TTC549 (cell line): ENCODE results near the gene NCEH1.
"Not testable (repeated sequence)": the region's sequence is repeated elsewhere in the genome, so short reads cannot be mapped to it uniquely, and the experiment has no call there.

Experiments used
- FAIRE-seq: peaks from 2 replicates; lab custom pipeline; 2012; peaks lifted over from hg19 to GRCh38; lab: Jason Lieb, UNC

The NCEH1 gene

GRCh38 chr3:172675441-172676193 lies 35.2 kb downstream of the NCEH1 start:
- FAIRE-seq: peak; percentile 90

GRCh38 chr3:172673210-172673679 lies 37.6 kb downstream of the NCEH1 start:
- FAIRE-seq: no peak

GRCh38 chr3:172669021-172669420 lies 41.8 kb downstream of the NCEH1 start:
- FAIRE-seq: no peak

GRCh38 chr3:172666873-172667694 lies 43.8 kb downstream of the NCEH1 start:
- peak; percentile 33 for FAIRE-seq

- FAIRE-seq: no peak
Measured at GRCh38 chr3:172666181-172666872, 44.5 kb downstream of the NCEH1 start.

- FAIRE-seq: not testable (repeated sequence)
Measured at GRCh38 chr3:172665510-172665909, 45.4 kb downstream of the NCEH1 start.

GRCh38 chr3:172660421-172660820 lies 50.4 kb downstream of the NCEH1 start:
- not testable (repeated sequence) for FAIRE-seq

GRCh38 chr3:172659246-172660002 lies 51.4 kb downstream of the NCEH1 start:
- FAIRE-seq: no peak

- no peak for FAIRE-seq
Measured at GRCh38 chr3:172658344-172659245, 52.3 kb downstream of the NCEH1 start.

- no peak for FAIRE-seq
Measured at GRCh38 chr3:172656602-172657001, 54.3 kb downstream of the NCEH1 start.

GRCh38 chr3:172655388-172655787 lies 55.5 kb downstream of the NCEH1 start:
- FAIRE-seq: no peak

- no peak for FAIRE-seq
Measured at GRCh38 chr3:172654470-172654869, 56.4 kb downstream of the NCEH1 start.

- FAIRE-seq: no peak
Measured at GRCh38 chr3:172653004-172653572, 57.8 kb downstream of the NCEH1 start.

- no peak for FAIRE-seq
Measured at GRCh38 chr3:172651936-172652625, 58.8 kb downstream of the NCEH1 start.

- no peak for FAIRE-seq
Measured at GRCh38 chr3:172649987-172650386, 60.9 kb downstream of the NCEH1 start.

GRCh38 chr3:172648747-172649146 lies 62.1 kb downstream of the NCEH1 start:
- no peak for FAIRE-seq

- FAIRE-seq: no peak
Measured at GRCh38 chr3:172647823-172648222, 63.0 kb downstream of the NCEH1 start.

GRCh38 chr3:172647080-172647479 lies 63.8 kb downstream of the NCEH1 start:
- FAIRE-seq: no peak

GRCh38 chr3:172646439-172647015 lies 64.3 kb downstream of the NCEH1 start:
- no peak for FAIRE-seq

GRCh38 chr3:172644258-172644657 lies 66.6 kb downstream of the NCEH1 start:
- FAIRE-seq: no peak
